Fibroblast of pulmonary artery (primary cell): ENCODE results near the gene THSD7B.

Experiments used
- DNase-seq: peaks from one replicate; pipeline ENCODE4 v3.0.0-alpha.2; 2010; ENCODE audit warnings: low read depth
- H3K4me3 ChIP-seq: replicated peaks from 2 replicates; pipeline ENCODE4 v1.5.1; 2011; ENCODE audit warnings: low read depth, mild to moderate bottlenecking, control low read depth, low read length, moderate library complexity
- CTCF ChIP-seq: IDR thresholded peaks from 2 replicates; pipeline ENCODE4 v1.5.1; 2011; ENCODE audit warnings: mild to moderate bottlenecking, control low read depth, low read length, inconsistent platforms; ENCODE audit errors: missing control alignments

The THSD7B gene

GRCh38 chr2:137165968-137166367, 400.6 kb downstream of the THSD7B start:
- no peak for TF ChIP-seq CTCF
- no peak for DNase-seq
- H3K4me3 ChIP-seq, result no peak overlapping the region

GRCh38 chr2:137167651-137168050, 402.3 kb downstream of the THSD7B start:
- DNase-seq, result no peak
- TF ChIP-seq CTCF, result no peak
- no peak overlapping the region for H3K4me3 ChIP-seq

- H3K4me3 ChIP-seq, result no peak overlapping the region
- TF ChIP-seq CTCF, result no peak
- peak; percentile 15 for DNase-seq
Observed at GRCh38 chr2:137168552-137168951, 403.2 kb downstream of the THSD7B start.

GRCh38 chr2:137172162-137172561, 406.8 kb downstream of the THSD7B start:
- no peak for TF ChIP-seq CTCF
- no peak for DNase-seq
- no peak overlapping the region for H3K4me3 ChIP-seq

GRCh38 chr2:137173463-137173862, 408.1 kb downstream of the THSD7B start:
- DNase-seq, result peak; percentile 58
- peak; percentile 13 for TF ChIP-seq CTCF
- H3K4me3 ChIP-seq, result no peak overlapping the region

GRCh38 chr2:137175246-137175645, 409.9 kb downstream of the THSD7B start:
- no peak for DNase-seq
- H3K4me3 ChIP-seq, result no peak overlapping the region
- TF ChIP-seq CTCF, result no peak

- no peak for TF ChIP-seq CTCF
Observed at GRCh38 chr2:137178951-137179377, 413.6 kb downstream of the THSD7B start.

More at GRCh38 chr2:137178951-137179377, 413.6 kb downstream of the THSD7B start:
- peak; percentile 44 for DNase-seq
- H3K4me3 ChIP-seq, result no peak overlapping the region
